ENCODE measurements around the gene MAP2K2.
"Not testable (repeated sequence)": the region's sequence is repeated elsewhere in the genome, so short reads cannot be mapped to it uniquely, and the experiment has no call there.

The MAP2K2 gene

DNA sequence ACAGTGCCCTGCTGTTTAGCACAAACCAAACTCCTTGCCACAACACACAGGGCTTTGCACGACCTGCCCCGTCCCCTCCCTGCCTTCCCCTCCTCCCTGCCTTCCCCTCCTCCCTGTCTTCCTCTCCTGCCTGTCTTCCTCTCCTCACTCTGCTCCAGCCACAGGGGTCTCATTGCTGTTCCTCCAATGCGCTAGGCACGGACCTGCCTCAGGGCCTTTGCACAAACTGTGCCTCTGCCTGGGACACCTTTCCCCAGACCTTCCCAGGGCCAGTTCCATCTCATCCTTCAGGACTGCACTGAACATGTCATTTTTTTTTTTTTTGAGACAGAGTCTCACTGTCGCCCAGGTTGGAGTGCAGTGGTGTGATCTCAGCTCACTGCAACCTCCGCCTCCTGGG is 27.7 kb upstream of the MAP2K2 start:
- H3K27me3 ChIP-seq (replicated peaks; ENCODE audit: control insufficient read depth, insufficient read depth, low read length, poor library complexity, severe bottlenecking), result no peaks in the 10 kb centered on the region
- H3K4me3 ChIP-seq (ENCODE audit: insufficient read depth, low read depth, low read length, poor library complexity, severe bottlenecking), result no peak overlapping the region
- no peak overlapping the region for H3K27ac ChIP-seq (ENCODE audit: insufficient read depth, low read length, poor library complexity, severe bottlenecking)
- no peaks in the 10 kb centered on the region for H3K9me3 ChIP-seq (ENCODE audit: control insufficient read depth, low read length)
- H3K4me1 ChIP-seq (ENCODE audit: control insufficient read depth, insufficient read depth, low read length, poor library complexity, severe bottlenecking), result no peaks in the 10 kb centered on the region
- no peak for DNase-seq
- H3K36me3 ChIP-seq (ENCODE audit: control insufficient read depth, insufficient read depth, low read length), result no peaks in the 10 kb centered on the region

DNA sequence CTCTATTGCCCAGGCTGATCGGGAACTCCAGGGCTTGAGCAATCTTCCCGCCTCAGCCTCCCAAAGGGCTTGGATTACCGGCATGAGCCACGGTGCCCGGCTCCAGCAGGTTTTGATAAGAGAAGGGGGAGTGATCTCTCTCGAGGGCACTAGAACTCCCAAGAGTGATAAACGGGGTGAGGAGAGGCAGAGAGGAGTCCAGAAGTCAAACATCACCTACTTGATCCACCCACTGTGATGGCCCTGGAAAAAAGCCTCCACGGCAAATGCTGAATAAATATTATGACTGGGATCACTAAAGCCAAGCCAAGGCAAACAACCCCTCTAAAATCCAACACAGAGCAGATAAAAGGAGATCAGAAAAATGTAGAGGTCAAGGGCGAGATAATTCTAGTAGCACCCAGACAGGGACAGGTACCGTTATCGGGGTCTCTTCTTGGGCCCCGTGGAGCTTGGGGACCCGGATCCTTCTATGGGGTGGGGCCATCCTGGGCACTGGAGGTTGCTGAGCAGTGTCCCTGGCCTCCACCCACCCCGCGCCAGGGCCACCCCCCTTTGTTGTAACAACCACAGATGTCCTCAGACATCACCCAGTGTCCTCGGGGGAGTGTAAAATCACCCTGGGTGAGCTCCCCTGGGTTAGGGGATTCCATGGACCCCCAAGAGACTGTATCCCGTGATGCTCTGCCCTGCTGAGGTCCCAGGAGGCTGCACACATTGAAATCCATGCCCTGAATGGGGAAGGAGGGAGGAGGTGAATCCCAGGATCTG is 25.8 kb upstream of the MAP2K2 start:
- H3K27ac ChIP-seq (ENCODE audit: insufficient read depth, low read length, poor library complexity, severe bottlenecking), result no peak overlapping the region
- H3K27me3 ChIP-seq (replicated peaks; ENCODE audit: control insufficient read depth, insufficient read depth, low read length, poor library complexity, severe bottlenecking), result no peaks in the 10 kb centered on the region
- H3K4me3 ChIP-seq (ENCODE audit: insufficient read depth, low read depth, low read length, poor library complexity, severe bottlenecking), result no peak overlapping the region
- no peaks in the 10 kb centered on the region for H3K4me1 ChIP-seq (ENCODE audit: control insufficient read depth, insufficient read depth, low read length, poor library complexity, severe bottlenecking)
- no peaks in the 10 kb centered on the region for H3K36me3 ChIP-seq (ENCODE audit: control insufficient read depth, insufficient read depth, low read length)
- H3K9me3 ChIP-seq (ENCODE audit: control insufficient read depth, low read length), result no peaks in the 10 kb centered on the region
- DNase-seq, result no peak

DNA sequence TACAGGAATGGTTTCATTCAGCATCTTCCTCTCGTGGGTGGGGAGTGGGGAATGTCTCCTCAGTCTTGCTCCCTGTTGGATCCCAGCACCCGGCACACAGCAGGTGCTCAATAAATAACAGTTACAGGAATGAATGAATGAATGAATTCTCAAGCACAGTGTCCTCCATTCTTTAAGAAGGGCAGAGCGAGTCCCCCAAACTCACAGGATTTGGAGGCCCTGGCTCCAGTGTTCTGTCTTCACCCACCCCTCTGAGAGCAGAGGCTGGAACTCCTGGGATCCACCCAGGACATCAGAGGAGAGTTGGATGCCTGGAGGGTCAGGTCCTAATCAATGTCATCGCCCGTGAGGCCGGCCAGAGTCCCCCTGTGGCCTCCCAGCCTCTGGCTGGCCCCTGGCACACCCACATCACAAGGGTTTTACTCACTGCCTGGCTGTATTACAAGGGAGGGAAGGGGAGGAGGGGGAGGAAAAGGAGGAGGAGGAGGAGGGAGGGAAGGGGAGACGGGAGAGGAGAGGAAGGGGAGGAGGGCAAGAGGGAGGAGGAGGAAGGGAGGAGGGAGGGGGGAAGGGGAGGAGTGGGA is 20.8 kb upstream of the MAP2K2 start:
- no peak for DNase-seq
- Histone ChIP-seq H3K9me3 (ENCODE audit: control insufficient read depth, low read length) (no peaks in the 10 kb centered on the region), H3K27ac (ENCODE audit: insufficient read depth, low read length, poor library complexity, severe bottlenecking) (no peak overlapping the region), H3K36me3 (ENCODE audit: control insufficient read depth, insufficient read depth, low read length) (no peaks in the 10 kb centered on the region), H3K27me3 (replicated peaks; ENCODE audit: control insufficient read depth, insufficient read depth, low read length, poor library complexity, severe bottlenecking) (no peaks in the 10 kb centered on the region), H3K4me1 (ENCODE audit: control insufficient read depth, insufficient read depth, low read length, poor library complexity, severe bottlenecking) (no peaks in the 10 kb centered on the region), H3K4me3 (ENCODE audit: insufficient read depth, low read depth, low read length, poor library complexity, severe bottlenecking) (no peak overlapping the region)

DNA sequence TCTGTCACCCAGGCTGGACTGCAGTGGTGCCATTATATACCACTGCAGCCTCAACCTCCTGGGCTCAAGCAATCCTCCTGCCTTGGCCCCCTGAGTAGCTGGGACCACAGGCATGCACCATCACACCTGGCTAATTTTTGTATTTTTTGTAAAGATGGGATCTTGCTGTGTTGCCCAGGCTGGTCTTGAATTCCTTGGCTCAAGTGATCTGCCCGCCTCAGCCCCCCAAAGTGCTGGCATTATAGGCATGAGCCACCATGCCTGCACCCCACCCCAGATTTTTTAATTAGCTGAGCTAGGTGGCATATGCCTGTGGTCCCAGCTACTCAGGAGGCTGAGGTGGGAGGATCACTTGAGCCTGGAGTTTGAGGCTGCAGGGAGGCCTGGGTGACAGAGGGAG is 19.0 kb upstream of the MAP2K2 start:
- H3K27me3 ChIP-seq (replicated peaks; ENCODE audit: control insufficient read depth, insufficient read depth, low read length, poor library complexity, severe bottlenecking); H3K4me1 ChIP-seq (ENCODE audit: control insufficient read depth, insufficient read depth, low read length, poor library complexity, severe bottlenecking); H3K36me3 ChIP-seq (ENCODE audit: control insufficient read depth, insufficient read depth, low read length); H3K4me3 ChIP-seq (ENCODE audit: insufficient read depth, low read depth, low read length, poor library complexity, severe bottlenecking); H3K27ac ChIP-seq (ENCODE audit: insufficient read depth, low read length, poor library complexity, severe bottlenecking); H3K9me3 ChIP-seq (ENCODE audit: control insufficient read depth, low read length); DNase-seq: not testable (repeated sequence)

DNA sequence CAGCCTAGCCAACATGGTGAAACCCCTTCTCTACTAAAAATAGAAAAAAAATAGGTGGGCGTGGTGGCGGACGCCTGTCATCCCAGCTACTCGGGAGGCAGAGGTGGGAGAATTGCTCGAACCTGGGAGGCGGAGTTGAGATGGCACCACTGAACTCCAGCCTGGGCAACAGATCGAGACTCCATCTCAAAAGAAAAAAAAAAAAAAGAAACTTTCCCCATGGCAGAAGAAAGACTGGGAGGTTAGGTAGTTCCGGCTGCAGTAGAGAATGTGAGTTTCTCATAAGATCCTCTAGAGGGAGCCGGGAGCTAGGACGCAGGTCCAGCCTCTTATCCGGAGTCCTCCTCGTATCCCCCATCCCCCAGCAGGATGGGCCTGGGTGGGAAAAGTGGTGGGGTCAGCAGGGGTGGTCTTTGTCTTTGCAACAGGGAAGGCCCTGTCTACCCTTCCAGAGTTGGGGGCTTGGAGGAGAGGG is 16.4 kb upstream of the MAP2K2 start:
- no peak overlapping the region for H3K4me3 ChIP-seq (ENCODE audit: insufficient read depth, low read depth, low read length, poor library complexity, severe bottlenecking)
- H3K27me3 ChIP-seq (replicated peaks; ENCODE audit: control insufficient read depth, insufficient read depth, low read length, poor library complexity, severe bottlenecking), result no peaks in the 10 kb centered on the region
- H3K27ac ChIP-seq (ENCODE audit: insufficient read depth, low read length, poor library complexity, severe bottlenecking), result no peak overlapping the region
- H3K4me1 ChIP-seq (ENCODE audit: control insufficient read depth, insufficient read depth, low read length, poor library complexity, severe bottlenecking), result no peaks in the 10 kb centered on the region
- H3K9me3 ChIP-seq (ENCODE audit: control insufficient read depth, low read length), result no peaks in the 10 kb centered on the region
- peak in 1 of 3 donors; percentile 8 for DNase-seq
- no peaks in the 10 kb centered on the region for H3K36me3 ChIP-seq (ENCODE audit: control insufficient read depth, insufficient read depth, low read length)

DNA sequence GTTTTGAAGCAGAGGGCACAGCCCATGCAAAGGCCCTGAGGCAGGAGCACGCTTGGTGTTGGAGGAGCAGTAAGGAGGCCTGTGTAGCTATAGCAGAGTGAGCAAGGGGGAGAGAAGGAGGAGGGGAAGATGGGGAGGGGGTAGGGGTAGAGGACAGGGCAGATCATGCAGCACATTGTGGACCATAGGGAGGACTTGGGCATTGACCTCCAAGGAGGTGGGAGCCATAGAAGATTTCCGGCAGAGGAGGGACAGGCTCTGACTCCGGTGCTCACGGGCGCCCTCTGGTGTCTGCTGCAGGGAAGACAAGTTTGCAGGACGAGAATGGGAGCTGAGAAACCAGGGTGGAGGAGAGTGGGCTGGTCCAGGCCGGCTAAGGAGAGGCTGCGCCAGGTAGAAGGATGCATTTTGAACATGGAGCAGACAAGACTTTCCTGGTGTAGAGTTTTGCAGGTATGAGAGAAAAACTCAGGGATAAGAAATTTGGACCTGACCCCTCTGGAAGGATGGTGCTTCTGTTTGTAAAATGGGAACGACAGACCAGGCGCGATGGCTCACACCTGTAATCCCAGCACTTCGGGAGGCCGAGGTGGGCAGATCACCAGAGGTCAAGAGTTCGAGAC is 15.8 kb upstream of the MAP2K2 start:
- no peaks in the 10 kb centered on the region for H3K27me3 ChIP-seq (replicated peaks; ENCODE audit: control insufficient read depth, insufficient read depth, low read length, poor library complexity, severe bottlenecking)
- H3K9me3 ChIP-seq (ENCODE audit: control insufficient read depth, low read length), result no peaks in the 10 kb centered on the region
- H3K27ac ChIP-seq (ENCODE audit: insufficient read depth, low read length, poor library complexity, severe bottlenecking), result no peak overlapping the region
- H3K36me3 ChIP-seq (ENCODE audit: control insufficient read depth, insufficient read depth, low read length), result no peaks in the 10 kb centered on the region
- H3K4me3 ChIP-seq (ENCODE audit: insufficient read depth, low read depth, low read length, poor library complexity, severe bottlenecking), result no peak overlapping the region
- peak; percentile 65 to 79 (median 71) for DNase-seq
- no peaks in the 10 kb centered on the region for H3K4me1 ChIP-seq (ENCODE audit: control insufficient read depth, insufficient read depth, low read length, poor library complexity, severe bottlenecking)

DNA sequence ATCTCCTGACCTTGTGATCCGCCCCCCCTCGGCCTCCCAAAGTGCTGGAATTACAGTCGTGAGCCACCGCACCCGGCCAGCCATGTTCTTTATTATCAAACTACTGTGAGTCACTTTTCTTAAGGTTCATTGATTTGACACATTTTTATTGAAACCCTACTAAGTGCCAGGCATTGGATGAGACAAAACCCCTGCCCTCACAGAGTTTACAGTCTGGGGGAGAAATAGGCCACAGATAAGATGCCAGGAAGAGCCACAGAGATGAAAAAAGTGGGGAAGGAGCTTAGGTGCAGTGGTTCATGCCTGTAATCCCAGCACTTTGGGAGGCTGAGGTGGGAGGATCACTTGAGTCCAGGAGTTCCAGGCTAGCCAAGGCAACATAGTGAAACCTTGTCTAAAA is 14.5 kb upstream of the MAP2K2 start:
- H3K4me3 ChIP-seq (ENCODE audit: insufficient read depth, low read depth, low read length, poor library complexity, severe bottlenecking), result no peak overlapping the region
- DNase-seq, result no peak
- no peaks in the 10 kb centered on the region for H3K9me3 ChIP-seq (ENCODE audit: control insufficient read depth, low read length)
- H3K36me3 ChIP-seq (ENCODE audit: control insufficient read depth, insufficient read depth, low read length), result no peaks in the 10 kb centered on the region
- no peaks in the 10 kb centered on the region for H3K27me3 ChIP-seq (replicated peaks; ENCODE audit: control insufficient read depth, insufficient read depth, low read length, poor library complexity, severe bottlenecking)
- H3K27ac ChIP-seq (ENCODE audit: insufficient read depth, low read length, poor library complexity, severe bottlenecking), result no peak overlapping the region
- no peaks in the 10 kb centered on the region for H3K4me1 ChIP-seq (ENCODE audit: control insufficient read depth, insufficient read depth, low read length, poor library complexity, severe bottlenecking)

DNA sequence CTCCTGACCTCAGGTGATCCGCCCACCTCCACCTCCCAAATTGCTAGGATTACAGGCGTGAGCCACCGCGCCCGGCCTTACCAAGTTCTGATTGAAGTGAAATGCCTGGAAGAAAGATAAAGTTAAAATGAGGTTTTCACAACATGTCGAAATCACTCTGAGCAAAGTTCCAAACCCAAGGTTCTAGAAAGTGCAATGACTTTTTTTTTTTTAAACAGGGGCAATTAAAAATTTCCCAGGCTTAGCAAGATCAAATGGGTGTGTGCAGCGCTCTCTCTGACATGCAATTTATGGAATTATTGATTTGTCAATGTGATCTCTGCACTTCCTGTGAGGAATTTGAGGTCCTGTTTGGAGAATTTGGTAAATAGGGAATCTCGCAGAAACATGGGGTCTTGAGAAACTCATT is 12.8 kb upstream of the MAP2K2 start:
- H3K4me3 ChIP-seq (ENCODE audit: insufficient read depth, low read depth, low read length, poor library complexity, severe bottlenecking), result no peak overlapping the region
- H3K27me3 ChIP-seq (replicated peaks; ENCODE audit: control insufficient read depth, insufficient read depth, low read length, poor library complexity, severe bottlenecking), result no peaks in the 10 kb centered on the region
- DNase-seq, result no peak
- no peaks in the 10 kb centered on the region for H3K9me3 ChIP-seq (ENCODE audit: control insufficient read depth, low read length)
- no peaks in the 10 kb centered on the region for H3K4me1 ChIP-seq (ENCODE audit: control insufficient read depth, insufficient read depth, low read length, poor library complexity, severe bottlenecking)
- no peak overlapping the region for H3K27ac ChIP-seq (ENCODE audit: insufficient read depth, low read length, poor library complexity, severe bottlenecking)
- no peaks in the 10 kb centered on the region for H3K36me3 ChIP-seq (ENCODE audit: control insufficient read depth, insufficient read depth, low read length)

DNA sequence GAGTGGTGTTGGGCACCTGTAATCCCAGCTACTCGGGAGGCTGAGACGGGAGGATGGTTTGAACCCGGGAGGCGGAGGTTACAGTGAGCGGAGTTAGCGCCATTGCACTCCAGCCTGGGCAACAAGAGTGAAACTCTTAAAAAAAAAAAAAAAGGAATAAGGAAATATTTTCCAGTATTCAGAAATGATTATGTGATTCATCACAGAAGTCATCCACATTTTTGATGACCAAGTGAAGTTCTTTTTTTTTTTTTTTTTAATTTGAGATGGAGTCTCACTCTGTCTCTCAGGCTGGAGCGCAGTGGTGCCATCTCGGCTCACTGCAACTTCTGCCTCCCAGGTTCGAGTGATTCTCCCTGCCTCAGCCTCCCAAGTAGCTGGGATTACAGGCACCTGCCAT is 11.5 kb upstream of the MAP2K2 start:
- not testable (repeated sequence) for H3K36me3 ChIP-seq (ENCODE audit: control insufficient read depth, insufficient read depth, low read length); H3K4me3 ChIP-seq (ENCODE audit: insufficient read depth, low read depth, low read length, poor library complexity, severe bottlenecking); H3K27ac ChIP-seq (ENCODE audit: insufficient read depth, low read length, poor library complexity, severe bottlenecking); H3K27me3 ChIP-seq (replicated peaks; ENCODE audit: control insufficient read depth, insufficient read depth, low read length, poor library complexity, severe bottlenecking); H3K9me3 ChIP-seq (ENCODE audit: control insufficient read depth, low read length); DNase-seq; H3K4me1 ChIP-seq (ENCODE audit: control insufficient read depth, insufficient read depth, low read length, poor library complexity, severe bottlenecking)

DNA sequence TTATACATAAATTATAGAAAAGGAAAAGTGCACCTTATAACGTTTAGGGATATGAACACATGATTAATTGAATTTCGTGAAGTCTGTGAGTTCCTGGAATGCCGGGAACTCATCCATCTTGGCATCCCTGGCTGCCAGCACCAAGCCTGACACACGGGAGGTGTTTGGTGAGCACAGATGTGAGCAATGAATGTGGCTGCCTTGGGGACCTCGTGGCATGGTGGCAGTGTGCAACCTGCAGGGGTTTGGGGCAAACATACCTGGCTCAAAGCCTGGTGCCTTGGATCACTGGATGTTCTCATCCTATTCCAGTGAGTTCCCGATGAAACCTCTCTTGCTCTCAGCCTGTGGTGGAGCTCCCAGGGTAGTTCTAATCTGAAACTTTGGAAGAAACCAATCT is 10.4 kb upstream of the MAP2K2 start:
- Histone ChIP-seq H3K27ac (ENCODE audit: insufficient read depth, low read length, poor library complexity, severe bottlenecking) (no peak overlapping the region), H3K4me1 (ENCODE audit: control insufficient read depth, insufficient read depth, low read length, poor library complexity, severe bottlenecking) (no peaks in the 10 kb centered on the region), H3K27me3 (replicated peaks; ENCODE audit: control insufficient read depth, insufficient read depth, low read length, poor library complexity, severe bottlenecking) (no peaks in the 10 kb centered on the region), H3K36me3 (ENCODE audit: control insufficient read depth, insufficient read depth, low read length) (no peaks in the 10 kb centered on the region), H3K4me3 (ENCODE audit: insufficient read depth, low read depth, low read length, poor library complexity, severe bottlenecking) (no peak overlapping the region), H3K9me3 (ENCODE audit: control insufficient read depth, low read length) (no peaks in the 10 kb centered on the region)
- DNase-seq, result no peak

Measured in effector memory CD4-positive, alpha-beta T cell (primary cell).